ENCODE measurements around the gene BBS4. TPM values are rescaled to one million over a fixed set of nuclear protein-coding genes. Genes with fewer than 3 reads are reported as not detected.
A peak's percentile ranks its signal among the peaks of the same experiment; 100 is the strongest.
"Not testable (repeated sequence)": the region's sequence is repeated elsewhere in the genome, so short reads cannot be mapped to it uniquely, and the experiment has no call there.

Gene BBS4
- polyA plus RNA-seq (ENCODE audit: insufficient read length) = 22.3 TPM

- peak; percentile 93 for DNase-seq
Observed at GRCh38 chr15:72685925-72686794, at the start of gene BBS4, which contains the start of gene HIGD2B. BBS4 (plus strand) TSS chr15:72686207; CDS start chr15:72686228, 21 bp downstream. HIGD2B (minus strand) TSS chr15:72686182; CDS start chr15:72676374, 9,808 bp downstream.

DNA sequence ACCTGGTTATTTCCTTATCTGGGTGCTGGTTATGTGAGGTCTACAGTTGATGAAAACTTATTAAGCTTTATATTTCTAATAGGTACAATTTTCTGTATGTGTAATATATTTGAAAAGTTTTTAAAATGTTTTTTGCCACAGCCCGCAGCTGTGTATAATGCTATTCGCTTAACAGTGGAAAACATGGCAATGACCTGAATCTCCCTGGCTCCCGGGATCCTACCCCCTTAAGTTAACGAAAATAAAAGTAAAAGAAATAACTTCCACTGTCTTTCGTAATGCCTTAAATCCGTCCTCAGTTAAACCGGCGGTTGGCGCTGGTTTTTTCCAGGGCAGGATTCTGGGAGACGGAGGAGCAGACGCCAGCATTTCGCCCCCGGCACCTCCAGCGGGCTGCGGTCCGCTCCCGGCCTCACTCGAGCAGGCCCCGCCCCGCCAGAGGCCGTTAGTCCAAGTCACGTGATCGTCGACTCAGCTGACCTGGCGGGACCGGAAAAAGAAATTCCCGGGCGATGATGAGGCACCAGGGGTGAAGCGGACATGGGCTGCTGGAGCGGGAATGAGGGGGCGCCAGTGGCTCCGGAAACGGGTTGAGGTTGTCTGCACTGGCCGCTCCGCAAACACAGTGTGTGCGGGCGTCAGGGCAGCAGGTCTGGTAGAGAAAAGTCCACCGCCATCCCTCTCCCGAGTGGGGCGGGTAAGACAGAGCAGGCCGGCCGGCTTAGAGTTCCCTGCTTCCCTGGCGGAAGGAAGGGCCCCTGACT lies 49.3 kb upstream of the BBS4 start:
- DNase-seq = not testable (repeated sequence)

GRCh38 chr15:72639759-72640483 lies 46.1 kb upstream of the BBS4 start:
- DNase-seq = not testable (repeated sequence)

DNA sequence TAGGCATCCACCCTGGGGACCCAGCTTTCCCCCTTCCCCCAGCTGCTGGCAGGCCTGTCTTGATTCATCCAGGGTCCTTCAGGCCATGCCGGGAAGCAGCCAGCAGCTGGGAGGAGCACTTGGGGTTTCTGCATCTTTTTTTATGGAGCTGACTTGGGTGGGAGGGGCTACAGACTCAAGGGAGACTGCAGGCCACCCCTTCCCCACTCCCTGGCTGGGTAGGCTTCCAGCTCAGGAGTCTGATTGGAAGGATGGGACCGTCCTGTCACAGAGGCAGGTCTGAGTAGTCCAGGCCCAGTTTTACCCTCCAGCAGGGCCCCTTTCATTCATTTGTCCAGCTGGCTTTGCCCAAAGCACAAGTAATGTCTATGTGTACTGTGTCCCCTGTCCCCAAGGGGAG lies 43.7 kb upstream of the BBS4 start:
- DNase-seq = not testable (repeated sequence)

DNA sequence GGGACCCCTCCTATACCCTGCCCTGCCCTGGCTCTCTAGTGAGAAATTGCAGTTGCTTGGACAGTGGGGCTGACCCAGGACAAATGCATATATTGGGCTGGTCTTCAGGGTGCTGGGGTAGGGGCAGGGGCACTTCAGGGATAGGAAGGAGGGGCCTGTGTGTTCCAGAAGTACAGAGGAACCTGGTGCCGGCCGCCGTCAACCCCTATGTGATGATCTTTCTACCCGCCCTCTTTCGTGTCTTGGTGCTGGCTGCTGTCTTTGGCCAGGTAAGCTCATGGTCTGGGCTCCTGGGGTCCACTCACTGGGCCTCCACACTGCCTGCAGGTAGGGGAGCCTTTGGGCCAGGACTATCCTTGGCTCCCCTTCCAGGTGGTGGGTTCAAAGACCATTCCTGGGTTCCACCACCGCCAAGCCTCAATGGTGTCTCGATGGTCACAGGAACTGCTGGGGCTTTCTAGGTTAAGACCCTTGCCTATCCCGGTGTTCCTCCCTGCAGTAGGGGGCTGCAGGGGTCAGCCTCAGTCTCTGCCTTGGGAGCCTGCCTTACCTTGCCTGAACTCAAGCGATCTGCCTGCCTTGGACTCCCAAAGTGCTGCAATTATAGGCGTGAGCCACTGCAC lies 37.3 kb upstream of the BBS4 start:
- DNase-seq = not testable (repeated sequence)

DNA sequence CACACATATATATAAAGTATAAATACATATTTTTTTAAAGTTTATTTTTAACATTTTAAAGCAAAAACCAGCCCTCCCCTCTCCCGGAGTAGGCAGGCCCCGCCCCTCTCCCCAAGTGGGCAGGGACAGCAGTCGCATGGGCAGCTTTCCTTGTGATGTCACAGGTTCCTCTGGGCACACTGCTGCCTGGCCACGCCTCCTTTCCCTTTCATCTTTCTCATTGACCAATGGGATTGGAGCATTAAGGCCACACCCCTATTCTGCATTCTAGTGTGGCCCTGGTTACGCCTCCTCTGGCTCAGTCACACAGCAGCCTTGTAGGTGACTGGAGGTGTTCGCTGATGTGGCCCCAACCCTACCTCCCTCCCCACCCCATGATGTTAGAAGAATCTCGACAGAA lies 31.6 kb upstream of the BBS4 start, which contains the start of gene GOLGA6B:
Gene GOLGA6B, plus strand, starts transcription at position 301 of the 400 bp plus-strand sequence. Its CDS starts 41 bp downstream, at position 342.
- DNase-seq = not testable (repeated sequence)

GRCh38 chr15:72656014-72656413 lies 30.0 kb upstream of the BBS4 start:
- DNase-seq = not testable (repeated sequence)

DNA sequence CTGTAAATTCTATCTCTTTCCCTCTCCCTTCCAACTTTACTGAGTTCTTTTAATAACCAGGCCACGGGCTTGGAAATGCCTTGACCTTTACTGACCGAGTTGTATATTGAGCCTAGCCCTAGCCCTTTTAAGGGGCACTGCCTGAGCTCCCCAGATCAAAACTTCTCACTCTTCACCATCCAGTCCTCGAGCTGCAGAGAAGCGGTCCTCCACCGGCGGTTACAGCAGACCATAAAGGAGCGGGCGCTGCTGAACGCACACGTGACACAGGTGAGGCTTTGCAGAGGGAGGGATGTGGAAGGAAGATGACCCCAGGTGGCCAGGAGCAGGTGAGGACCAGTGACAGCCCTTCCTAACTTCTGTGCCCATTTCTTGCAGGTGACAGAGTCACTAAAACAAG lies 24.9 kb upstream of the BBS4 start:
- not testable (repeated sequence) for DNase-seq

DNA sequence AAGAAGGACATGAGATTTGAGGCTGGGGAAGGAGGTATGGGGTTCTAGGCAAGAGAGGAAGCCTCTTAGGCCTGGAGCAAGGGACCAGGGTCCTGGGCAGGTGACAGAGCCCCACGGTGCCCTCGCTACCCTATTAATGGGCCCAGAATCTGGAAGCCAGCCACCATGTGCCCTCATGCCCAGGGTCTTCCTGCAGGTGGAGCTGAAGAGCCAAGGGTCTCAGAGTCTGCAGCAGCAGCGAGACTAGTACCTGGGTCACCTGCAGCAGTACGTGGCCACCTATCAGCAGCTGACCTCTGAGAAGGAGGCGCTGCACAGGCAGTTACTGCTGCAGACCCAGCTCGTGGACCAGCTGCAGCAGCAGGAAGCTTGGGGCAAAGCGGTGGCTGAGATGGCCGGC lies 22.1 kb upstream of the BBS4 start:
- not testable (repeated sequence) for DNase-seq

GRCh38 chr15:72665706-72666105 lies 20.3 kb upstream of the BBS4 start:
- not testable (repeated sequence) for DNase-seq

- DNase-seq = not testable (repeated sequence)
Observed at GRCh38 chr15:72669803-72670202, 16.2 kb upstream of the BBS4 start.

DNA sequence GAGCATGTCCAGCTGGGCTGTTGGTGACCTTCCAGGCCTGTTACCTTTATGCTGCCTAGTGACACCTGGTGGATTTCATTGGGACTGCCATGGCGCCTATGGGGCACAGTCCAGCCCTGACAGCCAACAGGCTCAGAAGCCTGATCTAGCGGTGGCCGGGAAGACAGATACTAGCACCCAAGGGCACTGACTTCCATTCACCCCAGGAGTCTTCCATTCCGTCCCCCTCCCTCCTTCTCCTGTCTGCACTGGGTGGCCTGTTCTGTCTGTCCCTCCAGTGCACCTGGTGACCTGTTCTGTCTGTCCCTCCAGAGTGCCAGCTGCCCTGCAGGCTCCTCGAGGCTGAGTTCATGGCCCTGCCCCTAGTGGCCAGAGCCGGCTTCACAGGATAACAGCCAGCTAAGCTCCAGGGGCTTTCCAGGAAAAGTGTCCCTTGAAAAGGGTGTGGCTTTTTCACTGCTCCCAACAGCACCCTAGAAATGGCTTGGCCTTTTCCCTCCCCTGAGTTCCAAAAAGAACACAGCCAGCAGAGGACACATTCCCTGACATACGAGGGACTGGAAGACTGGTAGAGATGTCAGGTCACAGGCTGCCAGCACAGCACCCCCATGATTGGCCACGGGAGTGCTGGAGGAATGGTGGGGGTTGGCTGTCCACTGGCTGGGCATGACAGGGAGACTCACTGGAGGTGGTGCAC lies 15.2 kb upstream of the BBS4 start:
- peak; percentile 45 for DNase-seq

DNA sequence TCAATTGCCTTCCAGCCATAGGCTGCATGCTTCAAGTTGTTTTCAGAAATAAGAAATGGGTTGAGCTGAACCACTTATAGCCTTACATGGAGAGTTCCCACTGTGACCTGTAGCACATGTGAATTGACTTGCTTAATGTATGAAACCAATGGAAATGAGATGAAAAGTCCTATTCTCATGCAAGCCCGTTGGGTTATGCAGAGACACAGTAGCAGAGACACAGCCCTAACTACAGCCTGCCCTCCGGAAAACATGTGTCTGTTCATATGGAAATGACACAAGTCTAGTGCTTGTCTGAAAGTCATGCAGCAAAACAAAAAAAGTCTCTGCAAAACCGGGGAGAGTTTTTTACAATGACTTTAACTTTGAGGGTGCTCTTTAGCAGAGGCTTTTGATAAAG lies 14.5 kb upstream of the BBS4 start:
- DNase-seq = no peak

DNA sequence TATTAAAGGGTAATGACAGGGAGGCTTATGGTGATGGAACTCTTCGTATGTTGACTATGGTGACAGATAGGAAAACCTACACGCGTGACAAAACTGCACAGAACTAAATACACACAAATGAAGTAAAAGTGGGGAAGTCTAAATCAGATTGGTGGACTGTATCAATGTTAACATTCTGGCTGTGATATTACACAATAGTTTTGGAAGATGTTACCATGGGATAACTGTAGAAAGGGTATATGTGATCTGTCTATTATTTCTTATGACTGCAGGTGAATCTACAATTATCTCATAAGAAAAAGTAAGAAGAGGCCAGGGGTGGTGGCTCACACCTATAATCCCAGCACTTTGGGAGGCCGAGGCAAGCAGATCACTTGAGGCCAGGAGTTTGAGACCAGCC lies 9.2 kb upstream of the BBS4 start:
- no peak for DNase-seq

- no peak for DNase-seq
Observed at GRCh38 chr15:72680931-72681330, 5.1 kb upstream of the BBS4 start.

DNA sequence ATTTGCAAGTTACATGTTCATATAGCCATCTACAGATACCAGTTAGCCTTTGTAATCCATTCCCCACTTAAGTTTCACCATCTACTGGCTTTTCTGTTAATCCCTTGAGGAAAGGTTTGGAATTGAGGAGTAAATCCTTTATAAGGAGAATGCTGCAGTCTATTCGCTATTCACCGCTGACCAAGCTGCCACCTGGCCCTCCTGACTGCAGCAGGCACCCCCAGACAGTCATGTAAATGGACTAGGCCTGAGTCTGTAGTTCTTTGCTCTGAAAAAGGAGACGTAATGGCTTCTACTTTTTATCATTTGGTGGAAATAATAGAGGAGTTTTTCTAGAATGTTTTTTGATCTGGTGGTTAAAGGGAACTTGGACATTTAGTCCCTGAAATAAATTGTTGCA lies 3.2 kb upstream of the BBS4 start:
- DNase-seq = no peak

DNA sequence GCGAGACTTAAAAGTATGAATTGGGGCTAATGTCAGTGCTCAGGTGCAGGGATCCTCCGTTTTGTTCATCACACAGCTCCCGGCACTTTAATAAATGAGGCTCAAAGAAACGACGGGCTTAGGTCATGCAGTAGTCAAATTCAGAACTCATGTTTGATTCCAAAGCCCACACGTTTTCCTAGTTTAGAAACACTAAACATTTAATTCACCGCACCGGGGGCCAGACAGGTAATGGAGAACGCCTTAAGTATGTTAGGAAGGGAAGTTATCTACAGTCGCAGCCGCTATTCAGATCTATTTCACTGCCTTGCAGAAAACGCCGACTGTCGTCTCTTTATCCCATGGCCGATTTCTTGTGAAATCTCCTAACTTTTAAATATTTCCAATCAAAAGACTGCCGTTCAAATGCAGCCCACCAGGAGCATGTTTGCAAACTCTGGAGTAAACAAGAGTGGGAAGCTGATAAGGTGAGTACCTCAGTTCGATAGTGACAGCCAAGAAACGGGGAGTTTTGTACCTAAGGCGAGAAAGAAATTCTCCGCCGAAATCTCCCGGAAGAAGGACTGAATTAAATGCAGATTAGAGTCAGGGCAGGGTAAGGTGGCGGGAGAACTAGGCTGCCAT lies 594 bp upstream of the BBS4 start:
- DNase-seq = peak; percentile 5

GRCh38 chr15:72688697-72689096 lies 2.7 kb downstream of the BBS4 start:
- no peak for DNase-seq

- no peak for DNase-seq
Observed at GRCh38 chr15:72690938-72691337, 4.9 kb downstream of the BBS4 start.

- no peak for DNase-seq
Observed at GRCh38 chr15:72698938-72699337, 12.9 kb downstream of the BBS4 start.

DNA sequence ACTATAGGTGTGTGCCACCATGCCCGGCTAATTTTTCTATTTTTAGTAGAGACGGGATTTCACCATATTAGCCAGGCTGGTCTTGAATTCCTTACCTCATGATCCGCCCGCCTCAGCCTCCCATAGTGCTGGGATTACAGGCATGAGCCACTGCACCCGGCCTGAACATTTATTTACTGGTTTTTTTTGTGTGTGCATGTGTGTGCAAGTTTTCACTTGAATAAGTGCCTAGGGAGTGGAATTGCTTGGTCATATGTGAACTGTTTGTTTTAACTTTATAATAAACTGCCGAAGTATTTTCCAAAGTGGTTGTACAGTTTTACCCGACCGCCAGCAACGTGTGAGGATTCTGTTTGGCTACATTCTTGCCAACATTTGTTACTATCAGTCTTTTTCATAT lies 14.1 kb downstream of the BBS4 start:
- no peak for DNase-seq
